Measurements from ENCODE around the gene SHC1. TPM values are rescaled to one million over a fixed set of nuclear protein-coding genes. Genes with fewer than 3 reads are reported as not detected.

The SHC1 gene
- total RNA-seq, 3 donors from 2014 or later (not counting 1 experiment from before 2014, with no cell fraction given) = 94.6 to 112 (median 96.8) TPM

- ATAC-seq = no peak
- Mint-ChIP-seq H3K36me3 (no peaks in the 10 kb centered on the region), H3K27me3 (ENCODE audit: low read depth in 2 of 2) (no peaks in the 10 kb centered on the region), H3K4me3 (no peak overlapping the region), H3K9me3 (no peaks in the 10 kb centered on the region), H3K27ac (peak overlapping the region in 1 of 2 donors; percentile 67), H3K4me1 (peaks cover 20 to 41% of the 10 kb centered on the region in 2 donors)
- no peaks in the 10 kb centered on the region for H3K9me3 ChIP-seq (ENCODE audit: control insufficient read depth, insufficient read depth, low read length)
- no peaks in the 10 kb centered on the region for H3K27me3 ChIP-seq (ENCODE audit: control insufficient read depth, insufficient read depth, low read length)
- peaks cover 33% of the 10 kb centered on the region for H3K4me1 ChIP-seq (ENCODE audit: control insufficient read depth, insufficient read depth, low read length)
- intact Hi-C loops (cut with micrococcal nuclease) = loop anchor here (5.0 kb wide), 2 partner anchors 33 to 92 kb away; partner anchors contain the start of genes EFNA4 and PMVK
- no peak for DNase-seq
- H3K4me3 ChIP-seq (ENCODE audit: low read length) = no peak overlapping the region
- peaks cover 35% of the 10 kb centered on the region for H3K36me3 ChIP-seq (ENCODE audit: control insufficient read depth, insufficient read depth, low read length)
- 70% methylated on average over 18 of the region's 22 CpGs for WGBS (ENCODE audit: insufficient coverage)
- no peak overlapping the region for H3K27ac ChIP-seq (ENCODE audit: low read length)
- TF ChIP-seq, protein P1, sequence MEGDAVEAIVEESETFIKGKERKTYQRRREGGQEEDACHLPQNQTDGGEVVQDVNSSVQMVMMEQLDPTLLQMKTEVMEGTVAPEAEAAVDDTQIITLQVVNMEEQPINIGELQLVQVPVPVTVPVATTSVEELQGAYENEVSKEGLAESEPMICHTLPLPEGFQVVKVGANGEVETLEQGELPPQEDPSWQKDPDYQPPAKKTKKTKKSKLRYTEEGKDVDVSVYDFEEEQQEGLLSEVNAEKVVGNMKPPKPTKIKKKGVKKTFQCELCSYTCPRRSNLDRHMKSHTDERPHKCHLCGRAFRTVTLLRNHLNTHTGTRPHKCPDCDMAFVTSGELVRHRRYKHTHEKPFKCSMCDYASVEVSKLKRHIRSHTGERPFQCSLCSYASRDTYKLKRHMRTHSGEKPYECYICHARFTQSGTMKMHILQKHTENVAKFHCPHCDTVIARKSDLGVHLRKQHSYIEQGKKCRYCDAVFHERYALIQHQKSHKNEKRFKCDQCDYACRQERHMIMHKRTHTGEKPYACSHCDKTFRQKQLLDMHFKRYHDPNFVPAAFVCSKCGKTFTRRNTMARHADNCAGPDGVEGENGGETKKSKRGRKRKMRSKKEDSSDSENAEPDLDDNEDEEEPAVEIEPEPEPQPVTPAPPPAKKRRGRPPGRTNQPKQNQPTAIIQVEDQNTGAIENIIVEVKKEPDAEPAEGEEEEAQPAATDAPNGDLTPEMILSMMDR (IDR thresholded peaks at IDR 0.05) = no peak
These were observed 591 bp downstream of the SHC1 start for GRCh38 chr1:154969860-154970452.

GRCh38 chr1:154969246-154969645 lies 1.3 kb downstream of the SHC1 start:
- no peak overlapping the region for H3K27ac ChIP-seq (ENCODE audit: low read length)
- peak overlapping the region in 1 of 2 donors; percentile 67 for H3K27ac Mint-ChIP-seq
- 83% methylated on average over 2 of the region's 5 CpGs for WGBS (ENCODE audit: insufficient coverage)
- H3K4me3 ChIP-seq (ENCODE audit: low read length) = no peak overlapping the region
- H3K9me3 Mint-ChIP-seq = no peaks in the 10 kb centered on the region
- ATAC-seq (no peak), DNase-seq (no peak)
- intact Hi-C loops (cut with micrococcal nuclease) = no loop called here
- no peaks in the 10 kb centered on the region for H3K9me3 ChIP-seq (ENCODE audit: control insufficient read depth, insufficient read depth, low read length)
- no peaks in the 10 kb centered on the region for H3K27me3 Mint-ChIP-seq (ENCODE audit: low read depth in 2 of 2)
- H3K27me3 ChIP-seq (ENCODE audit: control insufficient read depth, insufficient read depth, low read length) = no peaks in the 10 kb centered on the region
- peaks cover 40% of the 10 kb centered on the region for H3K36me3 ChIP-seq (ENCODE audit: control insufficient read depth, insufficient read depth, low read length)
- no peaks in the 10 kb centered on the region for H3K36me3 Mint-ChIP-seq
- TF ChIP-seq, protein P1 (IDR thresholded peaks at IDR 0.05) = no peak
- H3K4me3 Mint-ChIP-seq = peak overlapping the region; percentile 47
- peaks cover 20 to 41% of the 10 kb centered on the region in 2 donors for H3K4me1 Mint-ChIP-seq
- H3K4me1 ChIP-seq (ENCODE audit: control insufficient read depth, insufficient read depth, low read length) = peaks cover 31% of the 10 kb centered on the region

DNA sequence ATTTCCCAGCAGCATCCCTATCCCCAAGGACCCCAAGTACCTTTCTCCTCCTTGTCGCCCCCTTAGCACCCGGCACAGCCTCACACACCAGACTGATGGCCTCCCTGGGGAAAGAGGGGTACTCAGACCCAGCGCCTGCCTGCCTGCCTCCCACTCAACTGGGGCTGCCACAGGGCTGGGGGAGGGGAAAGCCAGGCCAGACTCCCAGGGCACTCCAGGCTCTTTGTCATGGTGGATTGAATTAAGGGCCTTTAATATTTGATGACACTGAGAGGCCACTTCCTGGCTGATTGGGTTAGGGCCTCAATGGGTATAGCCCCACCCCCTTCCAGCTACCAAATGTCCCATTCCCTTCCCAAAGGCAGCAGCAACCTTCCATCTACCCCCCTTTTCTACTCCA lies 1.8 kb downstream of the SHC1 start:
- H3K36me3 ChIP-seq (ENCODE audit: control insufficient read depth, insufficient read depth, low read length) = peaks cover 44% of the 10 kb centered on the region

More for the DNA sequence above, 1.8 kb downstream of the SHC1 start:
- Histone ChIP-seq H3K9me3 (ENCODE audit: control insufficient read depth, insufficient read depth, low read length) (no peaks in the 10 kb centered on the region), H3K27ac (ENCODE audit: low read length) (no peak overlapping the region), H3K4me3 (ENCODE audit: low read length) (no peak overlapping the region), H3K27me3 (ENCODE audit: control insufficient read depth, insufficient read depth, low read length) (no peaks in the 10 kb centered on the region), H3K4me1 (ENCODE audit: control insufficient read depth, insufficient read depth, low read length) (peaks cover 31% of the 10 kb centered on the region)
- intact Hi-C loops (cut with micrococcal nuclease) = no loop called here
- TF ChIP-seq, protein P1 (IDR thresholded peaks at IDR 0.05) = no peak
- ATAC-seq = no peak
- 100% methylated on average over 3 of the region's 3 CpGs for WGBS (ENCODE audit: insufficient coverage)
- Mint-ChIP-seq H3K36me3 (no peaks in the 10 kb centered on the region), H3K27ac (peak overlapping the region in 1 of 2 donors; percentile 67), H3K4me3 (no peak overlapping the region), H3K4me1 (peaks cover 20 to 44% of the 10 kb centered on the region in 2 donors), H3K9me3 (no peaks in the 10 kb centered on the region), H3K27me3 (ENCODE audit: low read depth in 2 of 2) (no peaks in the 10 kb centered on the region)
- DNase-seq = no peak
